OCI-LY1 (cell line): ENCODE measurements around the gene CNBD2.

Experiments
- H2AFZ ChIP-seq: fragments of 200-600 bp; sonication (generic), shearing (Covaris generic); 2 replicates; pipeline ENCODE4 v1.6.0; 2014; ENCODE audit warnings: antibody characterized with exemption, mild to moderate bottlenecking, low read length
- H3F3A ChIP-seq: fragments of 200-600 bp; sonication (generic), shearing (Covaris generic); 2 replicates; pipeline ENCODE4 v1.6.0; 2014; ENCODE audit warnings: mild to moderate bottlenecking, antibody characterized with exemption, low read length, moderate library complexity; ENCODE audit not compliant: insufficient read depth
- H3K27ac ChIP-seq: fragments of 200-600 bp; sonication (generic); 2 replicates; pipeline ENCODE4 v1.5.1; 2014; ENCODE audit warnings: low read length, mixed run types, mild to moderate bottlenecking, low read depth; ENCODE audit not compliant: poor library complexity, severe bottlenecking
- H3K27me3 ChIP-seq: fragments of 200-600 bp; sonication (generic); 2 replicates; pipeline ENCODE4 v1.6.0; 2014; ENCODE audit warnings: antibody characterized with exemption, mild to moderate bottlenecking, low read length, moderate library complexity; ENCODE audit not compliant: insufficient read depth
- H3K36me3 ChIP-seq: fragments of 200-600 bp; sonication (generic); 2 replicates; pipeline ENCODE4 v1.6.1; 2014; ENCODE audit warnings: mild to moderate bottlenecking, antibody characterized with exemption, low read length, moderate library complexity, mixed read lengths; ENCODE audit not compliant: insufficient read depth
- H3K4me1 ChIP-seq: fragments of 200-600 bp; sonication (generic); 2 replicates; pipeline ENCODE4 v1.5.1; 2014; ENCODE audit warnings: mild to moderate bottlenecking, low read length, moderate library complexity; ENCODE audit not compliant: insufficient read depth, severe bottlenecking
- H3K4me2 ChIP-seq: fragments of 200-600 bp; sonication (generic), shearing (Covaris generic); 2 replicates; pipeline ENCODE4 v1.6.1; 2014; ENCODE audit warnings: low read length
- H3K4me3 ChIP-seq: fragments of 200-600 bp; sonication (generic); 2 replicates; pipeline ENCODE4 v1.5.1; 2014; ENCODE audit warnings: low read length, low read depth, mild to moderate bottlenecking, mixed read lengths; ENCODE audit not compliant: poor library complexity, severe bottlenecking
- H3K79me2 ChIP-seq: fragments of 200-600 bp; shearing (Covaris generic); 2 replicates; pipeline ENCODE4 v1.6.1; 2016; ENCODE audit warnings: mixed run types, low read length, mixed read lengths; ENCODE audit not compliant: insufficient read depth
- H3K9ac ChIP-seq: fragments of 200-600 bp; sonication (generic), shearing (Covaris generic); 2 replicates; pipeline ENCODE4 v1.6.1; 2014; ENCODE audit warnings: mild to moderate bottlenecking, low read length, mixed read lengths
- H3K9me2 ChIP-seq: fragments of 200-600 bp; sonication (generic), shearing (Covaris generic); 2 replicates; pipeline ENCODE4 v1.6.1; 2014; ENCODE audit warnings: low read depth, mild to moderate bottlenecking, low read length, mixed read lengths
- H3K9me3 ChIP-seq: fragments of 200-600 bp; shearing (Covaris generic); 2 replicates; pipeline ENCODE4 v1.6.1; 2014; ENCODE audit warnings: low read length, mixed read lengths
- H4K20me1 ChIP-seq: fragments of 200-600 bp; sonication (generic), shearing (Covaris generic); 2 replicates; pipeline ENCODE4 v1.6.0; 2016; ENCODE audit warnings: mild to moderate bottlenecking, low read length; ENCODE audit not compliant: insufficient read depth
- EZH2 ChIP-seq: fragments of 200-600 bp; sonication (generic), shearing (Covaris generic); IDR thresholded peaks from 2 replicates; pipeline ENCODE4 v1.8.0; 2017; ENCODE audit warnings: borderline replicate concordance, mixed run types, mild to moderate bottlenecking, antibody characterized with exemption, low read length, moderate library complexity, mixed read lengths
- TF ChIP-seq, protein P1 (sequence below): fragments of 200-600 bp; sonication (generic), shearing (Covaris generic); IDR thresholded peaks from 2 replicates; pipeline ENCODE4 v1.5.1; 2017; ENCODE audit warnings: mild to moderate bottlenecking, antibody characterized with exemption, low read length, moderate library complexity, mixed read lengths

CNBD2 gene

DNA sequence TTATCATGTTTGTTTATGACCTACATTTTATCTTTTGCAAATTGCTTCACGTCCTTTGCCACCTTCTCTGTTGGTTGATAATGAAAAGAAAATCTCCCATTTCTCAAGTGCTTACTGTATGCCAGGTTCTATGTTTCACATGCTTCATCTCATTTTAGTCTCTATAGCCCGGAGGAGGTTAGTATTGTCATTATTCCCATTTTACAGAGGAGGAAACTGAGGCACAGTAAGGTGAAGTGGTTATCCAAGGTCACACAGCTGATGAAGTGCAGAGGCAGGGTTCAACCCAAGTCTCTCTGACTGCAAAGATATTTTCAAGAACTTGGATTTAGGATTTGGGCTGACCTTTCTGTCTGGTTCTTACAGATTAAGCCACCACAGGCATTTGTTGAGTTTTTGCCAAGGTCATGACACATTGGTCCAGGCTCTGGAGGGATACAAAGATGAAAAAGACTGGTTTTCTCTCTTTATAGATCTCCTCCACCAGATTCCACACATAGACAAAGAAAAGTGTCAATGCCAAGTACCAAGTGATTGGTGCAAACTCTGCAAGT is 20.6 kb downstream of the CNBD2 start:
- H3F3A ChIP-seq: no peaks in the 10 kb centered on the region

DNA sequence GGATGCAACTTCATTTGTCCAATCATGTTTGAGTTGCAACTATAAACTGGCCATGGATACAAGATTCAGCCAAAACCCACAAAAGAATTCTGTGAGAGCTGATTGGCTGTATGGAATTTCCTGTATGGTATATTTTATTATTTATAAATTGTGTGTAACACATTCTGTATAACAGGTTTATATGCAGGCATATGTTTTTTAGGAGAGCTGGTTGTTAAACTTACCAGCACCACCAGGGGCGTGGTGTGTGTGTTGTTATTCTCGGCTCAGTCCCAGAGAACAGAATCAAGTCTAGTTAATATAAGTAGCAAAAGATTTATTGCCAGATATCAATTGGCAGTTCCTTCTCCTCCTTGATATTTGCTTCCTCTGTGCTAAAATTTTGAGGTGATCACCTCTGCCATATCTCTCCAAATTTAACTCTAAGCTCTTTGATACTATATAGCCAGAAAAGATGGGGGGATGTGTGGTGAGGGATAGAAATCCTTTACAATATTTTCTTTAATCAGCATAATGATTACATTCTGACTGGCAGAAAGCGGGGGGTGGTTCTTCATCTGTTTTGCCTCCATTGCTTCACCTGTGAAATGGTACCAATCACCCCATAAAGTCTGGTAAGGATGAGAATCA is 22.9 kb downstream of the CNBD2 start:
- H3K9me2 ChIP-seq: no peaks in the 10 kb centered on the region
- no peak overlapping the region for H3K9ac ChIP-seq
- no peak overlapping the region for H2AFZ ChIP-seq
- H4K20me1 ChIP-seq: no peaks in the 10 kb centered on the region
- H3K36me3 ChIP-seq: no peaks in the 10 kb centered on the region
- H3K27me3 ChIP-seq: no peaks in the 10 kb centered on the region
- H3K27ac ChIP-seq: no peak overlapping the region
- no peak overlapping the region for H3K4me2 ChIP-seq
- TF ChIP-seq, protein P1, sequence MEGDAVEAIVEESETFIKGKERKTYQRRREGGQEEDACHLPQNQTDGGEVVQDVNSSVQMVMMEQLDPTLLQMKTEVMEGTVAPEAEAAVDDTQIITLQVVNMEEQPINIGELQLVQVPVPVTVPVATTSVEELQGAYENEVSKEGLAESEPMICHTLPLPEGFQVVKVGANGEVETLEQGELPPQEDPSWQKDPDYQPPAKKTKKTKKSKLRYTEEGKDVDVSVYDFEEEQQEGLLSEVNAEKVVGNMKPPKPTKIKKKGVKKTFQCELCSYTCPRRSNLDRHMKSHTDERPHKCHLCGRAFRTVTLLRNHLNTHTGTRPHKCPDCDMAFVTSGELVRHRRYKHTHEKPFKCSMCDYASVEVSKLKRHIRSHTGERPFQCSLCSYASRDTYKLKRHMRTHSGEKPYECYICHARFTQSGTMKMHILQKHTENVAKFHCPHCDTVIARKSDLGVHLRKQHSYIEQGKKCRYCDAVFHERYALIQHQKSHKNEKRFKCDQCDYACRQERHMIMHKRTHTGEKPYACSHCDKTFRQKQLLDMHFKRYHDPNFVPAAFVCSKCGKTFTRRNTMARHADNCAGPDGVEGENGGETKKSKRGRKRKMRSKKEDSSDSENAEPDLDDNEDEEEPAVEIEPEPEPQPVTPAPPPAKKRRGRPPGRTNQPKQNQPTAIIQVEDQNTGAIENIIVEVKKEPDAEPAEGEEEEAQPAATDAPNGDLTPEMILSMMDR: peak; percentile 49; the same call in 1 of the 2 replicates
- TF ChIP-seq EZH2: no peak
- no peaks in the 10 kb centered on the region for H3K4me1 ChIP-seq
- H3K79me2 ChIP-seq: no peaks in the 10 kb centered on the region
- H3K4me3 ChIP-seq: no peak overlapping the region
- no peaks in the 10 kb centered on the region for H3F3A ChIP-seq
- H3K9me3 ChIP-seq: no peaks in the 10 kb centered on the region

More for the DNA sequence above, 20.6 kb downstream of the CNBD2 start:
- H4K20me1 ChIP-seq: no peaks in the 10 kb centered on the region
- no peak overlapping the region for H2AFZ ChIP-seq
- TF ChIP-seq, protein P1: no peak
- TF ChIP-seq EZH2: no peak
- no peak overlapping the region for H3K4me2 ChIP-seq
- H3K4me1 ChIP-seq: no peaks in the 10 kb centered on the region
- no peak overlapping the region for H3K9ac ChIP-seq
- no peaks in the 10 kb centered on the region for H3K9me2 ChIP-seq
- H3K9me3 ChIP-seq: no peaks in the 10 kb centered on the region
- no peak overlapping the region for H3K4me3 ChIP-seq
- H3K79me2 ChIP-seq: no peaks in the 10 kb centered on the region
- H3K27ac ChIP-seq: no peak overlapping the region
- no peaks in the 10 kb centered on the region for H3K27me3 ChIP-seq
- H3K36me3 ChIP-seq: no peaks in the 10 kb centered on the region

DNA sequence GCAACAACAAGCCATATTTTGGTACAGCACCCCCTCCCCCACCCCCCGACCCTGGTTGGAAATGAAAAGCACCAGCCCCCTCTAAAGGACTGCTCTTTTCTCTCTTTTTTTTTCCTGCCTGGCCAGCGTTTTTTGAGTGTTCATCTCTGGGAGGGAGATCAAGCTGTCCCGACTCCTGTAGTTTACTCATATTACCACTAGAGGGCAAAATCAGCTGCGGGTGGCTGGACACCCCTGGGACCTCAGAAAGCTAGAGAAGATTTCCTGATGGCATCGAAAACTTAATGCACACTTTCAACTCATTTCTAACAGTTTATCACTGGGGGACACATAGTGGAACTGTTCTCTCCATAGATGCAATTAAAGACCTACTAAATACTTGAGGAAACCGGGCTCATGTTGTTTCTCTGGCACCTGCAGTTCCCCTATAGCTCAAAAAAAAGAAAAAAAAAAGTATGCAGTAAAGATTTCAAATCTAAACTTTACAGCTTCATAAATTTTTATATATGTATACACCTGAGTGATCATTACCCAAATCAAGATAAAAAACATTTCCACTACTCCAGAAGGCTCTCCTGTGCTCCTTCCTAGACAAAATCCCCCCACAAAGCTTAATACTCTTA is 24.4 kb downstream of the CNBD2 start:
- no peaks in the 10 kb centered on the region for H3K27me3 ChIP-seq
- no peak overlapping the region for H3K4me3 ChIP-seq
- TF ChIP-seq, protein P1: peak; percentile 83
- TF ChIP-seq EZH2: no peak
- H2AFZ ChIP-seq: no peak overlapping the region
- H3K9me3 ChIP-seq: no peaks in the 10 kb centered on the region
- no peaks in the 10 kb centered on the region for H3K36me3 ChIP-seq
- H3K4me1 ChIP-seq: no peaks in the 10 kb centered on the region
- H3F3A ChIP-seq: no peaks in the 10 kb centered on the region
- no peaks in the 10 kb centered on the region for H3K9me2 ChIP-seq
- H3K4me2 ChIP-seq: no peak overlapping the region
- H3K27ac ChIP-seq: no peak overlapping the region
- no peaks in the 10 kb centered on the region for H3K79me2 ChIP-seq
- no peak overlapping the region for H3K9ac ChIP-seq
- H4K20me1 ChIP-seq: no peaks in the 10 kb centered on the region
